DMS153 treated with DMSO at 0.1 percent for 48 hours (cell line): ENCODE results near the gene ZNF155.
"Not testable (repeated sequence)": the region's sequence is repeated elsewhere in the genome, so short reads cannot be mapped to it uniquely, and the experiment has no call there.

ENCODE experiments used
- DNase-seq: peaks from one replicate; lab custom pipeline; 2025; ENCODE audit not compliant: unreplicated experiment; lab: John Stamatoyannopoulos, UW

ZNF155 gene

DNA sequence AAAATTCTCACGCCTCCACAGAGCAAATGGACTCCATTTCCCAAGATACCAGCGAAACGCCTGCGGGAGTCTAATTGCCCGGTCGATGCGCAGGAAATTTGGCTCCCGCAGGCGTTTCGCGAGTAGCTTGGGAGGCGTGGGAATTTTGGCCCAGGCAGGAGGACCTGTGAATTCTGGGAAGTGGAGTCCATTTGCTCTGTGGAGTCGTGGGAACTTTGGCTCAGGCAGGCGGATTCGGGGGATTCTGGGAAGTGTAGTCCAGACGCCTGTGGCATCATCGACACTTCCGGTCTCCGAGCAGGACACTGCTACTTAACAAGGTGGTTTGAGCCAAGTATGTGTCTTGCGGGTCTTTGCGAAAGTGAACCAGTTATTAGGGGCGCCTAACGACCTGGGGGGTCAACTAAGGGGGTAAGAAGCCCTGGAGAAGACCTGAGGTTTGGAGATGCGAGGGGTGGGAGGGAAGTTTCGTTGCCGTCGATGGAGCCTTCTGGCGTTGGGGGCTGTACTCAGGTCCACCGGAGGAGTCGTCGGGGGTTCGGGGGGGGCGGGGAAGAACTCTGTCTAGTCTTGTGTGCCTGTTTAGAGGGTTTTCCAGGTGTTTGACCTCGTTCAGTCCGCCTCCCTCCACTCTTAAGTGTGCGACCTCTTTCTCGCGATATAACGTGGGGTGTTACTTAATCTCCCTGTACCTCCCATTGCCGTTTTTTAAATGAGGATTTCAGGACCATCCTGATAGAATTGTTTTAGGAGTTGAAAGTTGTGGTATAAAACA is at the start of gene ZNF155:
Gene ZNF155 (plus strand): TSS at position 277 of the 775 bp plus-strand sequence. CDS start 4,356 bp downstream, outside the sequence.
- DNase-seq: peak; percentile 59

- peak; percentile 84 for DNase-seq
Measured at GRCh38 chr19:43934985-43935708, 48.8 kb upstream of the ZNF155 start, which contains the start of gene ZNF45. TSS of gene ZNF45 (minus strand) at chr19:43935282. CDS start at chr19:43922185, 13,097 bp downstream.

DNA sequence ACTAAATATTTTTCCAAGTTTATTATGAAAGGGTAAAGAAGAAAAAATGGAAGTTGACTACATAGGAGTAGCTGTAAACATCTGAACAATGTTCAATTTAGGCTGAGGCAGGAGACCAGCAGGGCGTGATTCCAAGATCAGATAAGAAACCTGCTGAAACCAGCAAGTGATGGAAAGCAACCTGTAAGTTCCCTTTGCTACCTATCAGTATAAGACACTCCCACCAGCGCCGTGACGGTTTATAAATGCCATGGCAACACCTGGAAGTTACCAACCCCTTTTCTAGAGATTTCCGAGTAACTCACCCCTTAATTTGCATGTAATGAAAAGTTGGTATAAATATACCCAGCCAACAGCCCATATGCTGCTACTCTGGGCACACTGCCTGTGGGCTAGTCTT is 47.8 kb upstream of the ZNF155 start:
- no peak for DNase-seq

DNA sequence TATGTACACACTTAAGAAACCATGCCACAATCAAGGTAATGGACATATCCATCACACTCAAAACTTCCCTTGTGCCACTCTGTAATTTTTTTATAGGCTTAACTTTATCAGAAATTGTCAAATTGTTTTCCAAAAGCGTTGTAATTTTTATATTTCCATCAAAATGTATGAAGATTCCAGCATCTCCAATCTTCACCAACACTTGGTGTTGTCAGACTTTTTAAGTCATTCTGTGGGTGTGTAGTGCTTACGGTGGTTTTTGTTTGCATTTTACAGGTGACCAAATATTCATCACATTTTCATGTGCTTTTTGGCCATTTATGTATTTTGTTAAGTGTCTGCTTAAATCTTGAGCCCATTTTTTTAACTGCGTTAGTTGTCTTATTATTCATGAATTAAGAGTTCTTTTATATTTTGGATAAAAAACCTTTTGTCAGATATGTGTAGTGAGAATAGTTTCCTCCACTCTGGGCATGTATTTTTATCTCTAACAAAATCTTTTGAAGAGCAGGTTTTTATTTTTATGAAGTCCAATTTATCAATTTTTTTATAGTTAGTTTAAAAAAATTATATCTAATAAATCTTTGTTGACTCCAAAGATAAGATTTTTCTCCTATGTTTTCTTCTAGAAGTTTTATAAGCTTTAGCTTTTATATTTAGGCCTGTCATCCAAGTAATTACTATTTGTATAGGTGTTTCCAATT is 44.3 kb upstream of the ZNF155 start:
- no peak for DNase-seq

DNA sequence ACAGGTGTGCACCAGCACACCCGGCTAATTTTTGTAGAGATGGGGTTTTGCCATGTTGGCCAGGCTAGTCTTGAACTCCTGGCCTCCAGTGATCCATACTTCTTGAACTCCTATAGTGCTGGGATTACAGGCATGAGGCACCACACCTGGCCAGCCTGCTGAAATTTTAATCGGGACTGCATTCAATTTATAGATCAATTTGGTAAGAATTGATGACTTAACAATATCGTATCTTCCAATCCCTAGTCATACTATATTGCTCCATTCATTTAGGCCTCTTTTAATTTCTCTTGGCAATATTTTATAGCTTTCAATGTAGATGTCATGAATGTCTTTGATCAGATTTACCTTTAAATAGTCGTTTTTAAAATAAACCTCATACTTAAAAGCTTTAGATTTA is 43.3 kb upstream of the ZNF155 start:
- DNase-seq: no peak

DNA sequence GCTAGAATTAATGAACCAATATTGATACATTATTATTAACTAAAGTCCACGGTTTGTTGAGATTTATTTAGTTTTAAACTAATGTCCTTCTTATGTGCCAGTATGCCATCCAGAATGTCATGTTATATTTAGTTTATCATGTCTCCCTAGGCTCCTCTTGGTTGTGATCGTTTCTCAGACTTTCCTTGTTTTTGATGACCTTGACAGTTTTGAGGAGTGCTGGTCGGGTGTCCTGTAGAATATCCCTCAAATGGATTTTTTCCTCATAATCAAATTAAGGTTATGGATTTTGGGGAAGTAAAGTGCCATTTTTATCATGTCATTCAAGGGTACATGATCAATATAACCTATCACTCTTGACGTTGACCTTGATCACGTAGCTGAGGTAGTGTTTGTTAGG is 42.8 kb upstream of the ZNF155 start:
- no peak for DNase-seq

- DNase-seq: not testable (repeated sequence)
Measured at GRCh38 chr19:43947412-43947811, 36.6 kb upstream of the ZNF155 start.

DNA sequence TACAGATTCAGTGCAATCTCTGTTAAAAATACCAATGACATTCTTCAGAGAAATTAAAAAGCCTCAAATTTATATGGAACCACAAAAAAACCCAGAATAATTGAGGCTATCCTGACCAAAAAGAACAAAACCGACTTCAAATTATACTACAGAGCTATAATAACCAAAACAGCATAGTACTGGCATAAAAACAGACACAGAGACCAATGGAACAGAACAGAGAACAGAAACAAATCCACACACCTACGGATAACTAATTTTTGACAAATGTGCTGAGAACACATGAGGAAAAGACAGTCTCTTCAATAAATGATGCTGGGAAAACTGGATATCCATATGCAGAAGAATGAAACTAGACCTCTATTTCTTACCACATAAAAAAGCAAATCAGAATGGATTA is 34.2 kb upstream of the ZNF155 start:
- DNase-seq: not testable (repeated sequence)

DNA sequence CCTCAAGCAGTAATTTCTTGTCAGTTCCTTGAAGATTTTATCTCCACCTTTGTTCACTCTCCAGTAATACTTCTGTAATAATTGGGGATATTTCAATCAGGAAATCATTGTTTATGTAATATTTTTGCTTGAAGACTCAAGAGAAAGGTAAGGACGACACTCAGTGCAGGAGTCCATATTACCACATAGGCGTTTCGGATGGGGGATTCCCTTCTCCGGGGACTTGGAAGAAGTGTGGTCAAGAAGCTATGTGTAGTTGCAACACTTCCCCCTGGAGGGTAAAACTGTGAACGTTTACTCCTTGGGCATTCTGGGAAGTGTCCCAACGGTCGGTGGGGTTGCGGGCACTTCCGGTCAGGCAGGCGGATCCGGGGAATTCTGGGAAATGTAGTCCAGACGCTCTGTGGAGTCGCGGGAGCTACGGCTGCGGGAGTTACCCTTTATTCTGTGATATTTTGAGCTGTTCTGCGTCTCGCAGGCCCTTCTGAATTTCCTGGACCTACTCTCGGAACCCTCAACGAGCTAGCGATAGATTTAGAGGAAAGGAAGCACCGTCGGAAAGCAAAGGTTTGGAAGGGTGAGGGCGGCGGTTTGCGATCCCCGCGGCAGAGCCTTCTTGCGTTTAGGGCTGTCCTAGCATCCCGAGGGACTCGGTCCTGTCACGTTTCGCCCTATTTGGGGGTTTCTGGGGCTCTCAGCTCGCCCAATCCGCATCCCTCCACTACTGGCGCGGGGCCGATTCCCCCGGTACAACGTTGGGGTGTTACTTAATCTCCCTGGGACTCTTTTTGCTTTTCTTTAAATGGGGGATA is 32.9 kb upstream of the ZNF155 start, which contains the start of gene ZNF221:
Gene ZNF221 (plus strand): TSS at position 395 of the 812 bp plus-strand sequence. CDS start 11,499 bp downstream, outside the sequence.
- peak; percentile 79 for DNase-seq

DNA sequence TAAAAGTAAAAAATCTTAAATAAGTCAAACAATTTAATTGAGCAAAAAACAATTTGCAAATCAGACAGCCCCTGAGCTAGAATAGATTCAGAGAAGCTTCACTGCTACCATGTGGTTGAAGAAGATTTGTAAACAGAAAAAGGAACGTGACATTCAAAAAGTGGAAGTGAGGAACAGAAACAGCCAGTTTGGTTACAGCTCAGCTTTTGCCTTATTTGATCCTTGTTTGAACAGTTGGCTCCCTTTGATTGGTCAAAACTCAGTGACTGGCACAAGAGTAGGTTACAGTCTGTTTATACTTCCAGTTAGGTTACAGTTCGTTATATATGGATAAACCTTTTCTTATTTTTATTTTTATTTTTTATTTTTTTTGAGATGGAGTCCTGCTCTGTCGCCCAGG is 27.2 kb upstream of the ZNF155 start:
- DNase-seq: no peak

DNA sequence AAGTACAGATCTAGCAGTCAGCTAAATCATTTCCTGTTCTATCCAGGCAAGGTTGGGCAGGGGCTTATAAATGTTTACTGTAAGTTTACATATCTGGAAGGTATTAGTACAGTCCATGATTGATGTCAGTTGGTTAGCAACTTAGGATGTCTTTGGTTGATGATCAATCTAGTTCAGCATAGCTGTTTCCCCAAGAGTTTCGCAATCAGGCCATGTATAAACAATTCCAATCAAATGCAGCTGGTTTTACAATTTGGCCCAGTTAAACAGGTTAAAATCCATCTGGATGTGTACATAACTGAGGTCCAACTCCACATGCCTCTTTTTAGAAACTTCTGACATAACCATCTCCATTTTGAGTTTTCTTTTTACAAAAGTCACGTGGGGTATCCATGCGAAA is 26.1 kb upstream of the ZNF155 start:
- no peak for DNase-seq

- DNase-seq: no peak
Measured at GRCh38 chr19:43960411-43960810, 23.6 kb upstream of the ZNF155 start.

DNA sequence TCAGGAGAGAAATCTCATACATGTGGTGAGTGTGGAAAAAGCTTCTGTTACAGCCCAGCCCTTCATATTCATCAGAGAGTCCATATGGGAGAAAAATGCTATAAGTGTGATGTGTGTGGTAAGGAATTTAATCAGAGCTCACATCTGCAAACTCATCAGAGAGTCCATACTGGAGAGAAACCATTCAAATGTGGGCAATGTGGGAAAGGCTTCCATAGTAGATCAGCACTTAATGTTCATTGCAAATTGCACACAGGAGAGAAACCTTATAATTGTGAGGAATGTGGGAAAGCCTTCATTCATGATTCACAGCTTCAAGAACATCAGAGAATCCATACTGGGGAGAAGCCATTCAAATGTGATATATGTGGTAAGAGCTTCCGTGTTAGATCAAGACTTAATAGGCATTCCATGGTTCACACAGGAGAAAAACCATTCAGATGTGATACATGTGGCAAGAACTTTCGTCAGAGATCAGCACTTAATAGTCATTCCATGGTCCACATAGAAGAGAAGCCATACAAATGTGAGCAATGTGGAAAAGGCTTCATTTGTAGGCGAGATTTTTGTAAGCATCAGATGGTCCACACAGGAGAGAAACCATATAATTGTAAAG is 17.8 kb upstream of the ZNF155 start:
- no peak for DNase-seq

- DNase-seq: no peak
Measured at GRCh38 chr19:43976732-43977131, 7.3 kb upstream of the ZNF155 start.

- DNase-seq: no peak
Measured at GRCh38 chr19:43983544-43983911, 460 bp upstream of the ZNF155 start.

DNA sequence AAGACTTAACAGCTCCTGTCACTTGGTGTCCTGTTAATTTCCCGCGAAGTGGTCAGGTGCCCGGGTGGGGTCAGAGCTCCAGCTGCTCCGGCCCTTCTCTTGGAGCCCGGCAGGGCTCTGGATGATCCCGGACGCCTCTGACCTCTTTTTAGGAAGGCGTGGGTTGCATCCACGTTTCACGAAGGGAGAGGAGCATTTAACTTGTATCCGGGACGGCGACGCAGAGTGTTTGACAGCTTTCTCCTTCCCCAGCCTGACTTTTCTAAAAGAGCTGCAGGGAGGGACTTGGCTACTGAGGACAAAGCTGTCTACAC is 656 bp downstream of the ZNF155 start:
- no peak for DNase-seq

- no peak for DNase-seq
Measured at GRCh38 chr19:43997631-43998290, 13.8 kb downstream of the ZNF155 start.

DNA sequence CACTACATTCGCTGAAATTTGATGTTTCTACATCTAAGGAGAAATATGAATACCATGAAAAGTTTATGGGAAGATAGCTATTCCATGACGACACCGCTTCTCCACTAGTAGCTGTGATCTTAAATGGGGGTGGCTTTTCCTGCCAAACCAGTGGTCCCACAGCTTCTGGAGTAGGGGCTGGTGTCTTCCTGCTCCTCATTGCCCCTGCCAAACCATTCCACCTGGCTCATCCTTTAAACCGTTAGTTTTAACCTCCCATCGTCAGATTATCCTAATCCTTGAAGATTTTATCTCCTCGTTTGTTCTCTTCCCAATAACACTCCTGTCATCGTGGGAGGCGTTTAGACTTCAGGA is 18.2 kb downstream of the ZNF155 start:
- DNase-seq: no peak

- DNase-seq: peak; percentile 91
Measured at GRCh38 chr19:44002566-44003460, 18.8 kb downstream of the ZNF155 start, which contains the start of gene ZNF230. TSS of gene ZNF230 (plus strand) at chr19:44002957. CDS start at chr19:44007079, 4,122 bp downstream.
